H9 (cell line): ENCODE measurements around the gene AFAP1L1. TPM values are rescaled to one million over a fixed set of nuclear protein-coding genes. Genes with fewer than 3 reads are reported as not detected.

Experiments used
- DNase-seq: peaks from one replicate; pipeline ENCODE4 v3.0.0-alpha.2; 2017
- H2AFZ ChIP-seq: one replicate; pipeline ENCODE4 v1.6.1; 2013; ENCODE audit warnings: mild to moderate bottlenecking, low read length, control low read depth, moderate library complexity
- H2AK5ac ChIP-seq: 2 replicates; pipeline ENCODE4 v1.6.1; 2013; ENCODE audit warnings: low read length, control low read depth, mixed read lengths; ENCODE audit not compliant: insufficient read length
- H2BK120ac ChIP-seq: one replicate; pipeline ENCODE4 v1.6.1; 2013; ENCODE audit warnings: low read depth, mild to moderate bottlenecking, low read length, control low read depth, inconsistent platforms; ENCODE audit not compliant: poor library complexity, severe bottlenecking
- H2BK12ac ChIP-seq: 2 replicates; pipeline ENCODE4 v1.6.1; 2013; ENCODE audit warnings: low read length, control low read depth, mixed read lengths, low read depth; ENCODE audit not compliant: insufficient read length
- H2BK15ac ChIP-seq: 2 replicates; pipeline ENCODE4 v1.6.1; 2013; ENCODE audit warnings: low read depth, low read length, control low read depth
- H2BK20ac ChIP-seq: one replicate; pipeline ENCODE4 v1.6.1; 2013; ENCODE audit warnings: low read depth, mild to moderate bottlenecking, low read length, control low read depth, inconsistent platforms; ENCODE audit not compliant: poor library complexity, severe bottlenecking
- H2BK5ac ChIP-seq: 2 replicates; pipeline ENCODE4 v1.6.1; 2013; ENCODE audit warnings: low read length, control low read depth, mixed read lengths; ENCODE audit not compliant: insufficient read length
- H3K14ac ChIP-seq: 2 replicates; pipeline ENCODE4 v1.6.1; 2013; ENCODE audit warnings: low read length, control low read depth; ENCODE audit not compliant: insufficient read depth
- H3K18ac ChIP-seq: 2 replicates; pipeline ENCODE4 v1.6.1; 2013; ENCODE audit warnings: low read depth, mild to moderate bottlenecking, mixed read lengths, low read length, control low read depth; ENCODE audit not compliant: insufficient read length
- H3K23ac ChIP-seq: 2 replicates; pipeline ENCODE4 v1.6.1; 2013; ENCODE audit warnings: low read length, control low read depth, mixed read lengths, low read depth; ENCODE audit not compliant: insufficient read length
- H3K23me2 ChIP-seq: 2 replicates; pipeline ENCODE4 v1.6.1; 2013; ENCODE audit warnings: low read depth, mild to moderate bottlenecking, mixed read lengths, low read length, control low read depth; ENCODE audit not compliant: insufficient read length, poor library complexity, severe bottlenecking
- H3K27ac ChIP-seq: 2 replicates; pipeline ENCODE4 v1.5.1; 2013; ENCODE audit warnings: low read length, control low read depth, mixed read lengths, low read depth; ENCODE audit not compliant: insufficient read length
- H3K27me3 ChIP-seq: 2 replicates; pipeline ENCODE4 v1.6.1; 2013; ENCODE audit warnings: low read length, control low read depth, inconsistent platforms; ENCODE audit not compliant: insufficient read depth
- H3K4ac ChIP-seq: 2 replicates; pipeline ENCODE4 v1.6.1; 2013; ENCODE audit warnings: low read depth, mild to moderate bottlenecking, control low read depth, inconsistent platforms, low read length, moderate library complexity
- H3K4me1 ChIP-seq: 2 replicates; pipeline ENCODE4 v1.6.1; 2013; ENCODE audit warnings: low read length, control low read depth, inconsistent platforms; ENCODE audit not compliant: insufficient read depth
- H3K4me2 ChIP-seq: 2 replicates; pipeline ENCODE4 v1.6.1; 2013; ENCODE audit warnings: low read length, control low read depth, mixed read lengths; ENCODE audit not compliant: insufficient read length, insufficient read depth
- H3K56ac ChIP-seq: 2 replicates; pipeline ENCODE4 v1.6.1; 2013; ENCODE audit warnings: low read depth, mild to moderate bottlenecking, mixed read lengths, low read length, control low read depth; ENCODE audit not compliant: insufficient read length
- H3K79me1 ChIP-seq: 2 replicates; pipeline ENCODE4 v1.6.1; 2013; ENCODE audit warnings: low read depth, mild to moderate bottlenecking, moderate library complexity, low read length, control low read depth, inconsistent platforms; ENCODE audit not compliant: insufficient read depth, poor library complexity, severe bottlenecking
- H3K79me2 ChIP-seq: 2 replicates; pipeline ENCODE4 v1.6.1; 2013; ENCODE audit warnings: low read length, control low read depth, inconsistent platforms; ENCODE audit not compliant: insufficient read depth
- H3K9ac ChIP-seq: 2 replicates; pipeline ENCODE4 v1.6.1; 2013; ENCODE audit warnings: low read length, control low read depth, mixed read lengths; ENCODE audit not compliant: insufficient read length; ENCODE audit errors: extremely low read depth
- H3K9me3 ChIP-seq: one replicate; pipeline ENCODE4 v1.6.1; 2013; ENCODE audit warnings: low read depth, low read length, inconsistent platforms; ENCODE audit not compliant: control insufficient read depth
- H3T11ph ChIP-seq: one replicate; pipeline ENCODE4 v1.6.1; 2013; ENCODE audit warnings: mild to moderate bottlenecking, low read length, control low read depth, inconsistent platforms
- H4K20me1 ChIP-seq: one replicate; pipeline ENCODE4 v1.6.1; 2013; ENCODE audit not compliant: control insufficient read depth, insufficient read length, insufficient read depth
- H4K5ac ChIP-seq: 2 replicates; pipeline ENCODE4 v1.6.1; 2013; ENCODE audit warnings: low read depth, mild to moderate bottlenecking, mixed read lengths, low read length, control low read depth; ENCODE audit not compliant: insufficient read length
- H4K8ac ChIP-seq: replicated peaks from 2 replicates; pipeline ENCODE4 v1.6.1; 2013; ENCODE audit warnings: low read length, control low read depth, mixed read lengths, low read depth; ENCODE audit not compliant: insufficient read length
- H4K91ac ChIP-seq: 2 replicates; pipeline ENCODE4 v1.6.1; 2013; ENCODE audit warnings: low read depth, mild to moderate bottlenecking, moderate library complexity, mixed read lengths, low read length, control low read depth; ENCODE audit not compliant: insufficient read length
- H3K27ac Mint-ChIP-seq, 3 experiments: 2 replicates in 2 of 3; 3 replicates in 1 of 3; pipeline ENCODE4 v1.8.0; 2020 to 2021; ENCODE audit warnings: mixed read lengths in 3 of 3, mild to moderate bottlenecking in 1 of 3, moderate library complexity in 1 of 3
- H3K27me3 Mint-ChIP-seq: 2 replicates; pipeline ENCODE4 v1.8.0; 2021; ENCODE audit warnings: low read depth, mild to moderate bottlenecking, moderate library complexity, mixed read lengths
- H3K36me3 Mint-ChIP-seq, 3 experiments: 2 replicates in 2 of 3; 3 replicates in 1 of 3; pipeline ENCODE4 v1.8.0; 2020 to 2021; ENCODE audit warnings: low read depth in 3 of 3, mixed read lengths in 3 of 3; ENCODE audit not compliant: insufficient read depth in 1 of 3
- H3K4me1 Mint-ChIP-seq, 2 experiments: 2 replicates each; pipeline ENCODE4 v1.8.0; 2020; ENCODE audit warnings: mixed read lengths in 2 of 2
- H3K4me3 Mint-ChIP-seq, 2 experiments: 2 replicates in 1 of 2; 3 replicates in 1 of 2; pipeline ENCODE4 v1.8.0; 2020 to 2021; ENCODE audit warnings: mild to moderate bottlenecking in 2 of 2, mixed read lengths in 2 of 2, moderate library complexity in 1 of 2
- H3K9me3 Mint-ChIP-seq, 2 experiments: 2 replicates in 1 of 2; 3 replicates in 1 of 2; pipeline ENCODE4 v1.8.0; 2020; ENCODE audit warnings: mild to moderate bottlenecking in 2 of 2, mixed read lengths in 2 of 2, moderate library complexity in 1 of 2
- WGBS: extraction: QIAGEN DNeasy Blood & Tissue Kit; methylation state at CpG from one replicate; pipeline ENCODE4 v1.1.7; 2013; ENCODE audit warnings: missing lambda C conversion rate, low lambda C conversion rate, mixed read lengths; ENCODE audit not compliant: insufficient read length; ENCODE audit errors: extremely low coverage; 5-methylcytosine and 5-hydroxymethylcytosine counted together
- total RNA-seq: library from RNA; stranded (reverse); gene quantifications from 2 replicates; pipeline ENCODE4 v1.2.1, GENCODE V29; 2021
- TF ChIP-seq, protein P1 (sequence below): fragments of 200-600 bp; sonication (generic); conservative IDR thresholded peaks from 3 replicates; pipeline ENCODE4 v1.8.0; 2021; ENCODE audit warnings: antibody characterized with exemption, mild to moderate bottlenecking

The AFAP1L1 gene
- total RNA-seq, 1 experiment from 2014 or later, result 1.8 TPM

DNA sequence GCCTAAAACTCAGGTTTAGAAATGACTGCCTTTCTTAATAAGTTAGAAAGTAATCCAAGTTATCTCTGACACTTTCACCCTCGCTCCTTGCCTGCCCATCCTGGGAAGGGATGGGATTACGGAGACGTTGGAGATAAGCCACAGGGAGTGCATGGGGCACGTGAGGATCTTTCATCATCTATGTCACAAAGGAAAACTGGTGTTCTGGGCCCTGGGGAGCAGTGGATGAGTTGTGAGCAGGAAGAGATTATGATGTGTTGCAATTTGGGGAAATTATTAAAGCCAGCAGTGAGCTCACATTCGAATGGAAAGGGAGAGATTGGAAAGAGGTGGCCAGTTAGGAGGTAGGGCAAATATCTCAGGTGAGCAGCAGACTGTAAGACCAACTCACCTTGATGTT is 12.8 kb downstream of the AFAP1L1 start:
- H3K18ac ChIP-seq, result no peak overlapping the region
- no peaks in the 10 kb centered on the region for H3K79me1 ChIP-seq
- H4K5ac ChIP-seq, result no peak overlapping the region
- no peaks in the 10 kb centered on the region for H3K79me2 ChIP-seq
- H2AK5ac ChIP-seq, result no peak overlapping the region
- no peak for DNase-seq
- Mint-ChIP-seq H3K27ac (no peak overlapping the region), H3K4me3 (no peak overlapping the region), H3K27me3 (peaks cover 3% of the 10 kb centered on the region), H3K9me3 (no peaks in the 10 kb centered on the region), H3K4me1 (peaks cover 12 to 21% of the 10 kb centered on the region in 2 experiments), H3K36me3 (no peaks in the 10 kb centered on the region)
- no peaks in the 10 kb centered on the region for H4K20me1 ChIP-seq
- no peak overlapping the region for H3K9ac ChIP-seq
- no peak overlapping the region for H3K23ac ChIP-seq
- H2BK12ac ChIP-seq, result no peak overlapping the region
- no peak overlapping the region for H2BK20ac ChIP-seq
- no peak overlapping the region for H2BK5ac ChIP-seq
- TF ChIP-seq, protein P1, sequence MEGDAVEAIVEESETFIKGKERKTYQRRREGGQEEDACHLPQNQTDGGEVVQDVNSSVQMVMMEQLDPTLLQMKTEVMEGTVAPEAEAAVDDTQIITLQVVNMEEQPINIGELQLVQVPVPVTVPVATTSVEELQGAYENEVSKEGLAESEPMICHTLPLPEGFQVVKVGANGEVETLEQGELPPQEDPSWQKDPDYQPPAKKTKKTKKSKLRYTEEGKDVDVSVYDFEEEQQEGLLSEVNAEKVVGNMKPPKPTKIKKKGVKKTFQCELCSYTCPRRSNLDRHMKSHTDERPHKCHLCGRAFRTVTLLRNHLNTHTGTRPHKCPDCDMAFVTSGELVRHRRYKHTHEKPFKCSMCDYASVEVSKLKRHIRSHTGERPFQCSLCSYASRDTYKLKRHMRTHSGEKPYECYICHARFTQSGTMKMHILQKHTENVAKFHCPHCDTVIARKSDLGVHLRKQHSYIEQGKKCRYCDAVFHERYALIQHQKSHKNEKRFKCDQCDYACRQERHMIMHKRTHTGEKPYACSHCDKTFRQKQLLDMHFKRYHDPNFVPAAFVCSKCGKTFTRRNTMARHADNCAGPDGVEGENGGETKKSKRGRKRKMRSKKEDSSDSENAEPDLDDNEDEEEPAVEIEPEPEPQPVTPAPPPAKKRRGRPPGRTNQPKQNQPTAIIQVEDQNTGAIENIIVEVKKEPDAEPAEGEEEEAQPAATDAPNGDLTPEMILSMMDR, result no peak
- no peak overlapping the region for H3K4ac ChIP-seq
- H3K23me2 ChIP-seq, result no peaks in the 10 kb centered on the region
- H2BK15ac ChIP-seq, result no peak overlapping the region
- no peak overlapping the region for H3K56ac ChIP-seq
- no peak overlapping the region for H4K8ac ChIP-seq
- no CpG with 5 or more reads among the region's 5 CpGs for WGBS
- no peak overlapping the region for H2BK120ac ChIP-seq
- no peak overlapping the region for H3K14ac ChIP-seq
- H4K91ac ChIP-seq, result no peak overlapping the region
- H3K4me1 ChIP-seq, result no peaks in the 10 kb centered on the region
- H2AFZ ChIP-seq, result no peak overlapping the region
- no peaks in the 10 kb centered on the region for H3K27me3 ChIP-seq
- H3K4me2 ChIP-seq, result no peak overlapping the region
- no peak overlapping the region for H3K27ac ChIP-seq
- no peaks in the 10 kb centered on the region for H3K9me3 ChIP-seq
- H3T11ph ChIP-seq, result no peak overlapping the region
